ENCODE data around the gene CLTRN. TPM values are rescaled to one million over a fixed set of nuclear protein-coding genes. Genes with fewer than 3 reads are reported as not detected.

CLTRN gene
- total and polyA plus RNA-seq, 2 of the 8 experiments (the other 6 are each of a cell fraction or from before 2014, with no cell fraction given): 1.2 to 1.3 TPM

DNA sequence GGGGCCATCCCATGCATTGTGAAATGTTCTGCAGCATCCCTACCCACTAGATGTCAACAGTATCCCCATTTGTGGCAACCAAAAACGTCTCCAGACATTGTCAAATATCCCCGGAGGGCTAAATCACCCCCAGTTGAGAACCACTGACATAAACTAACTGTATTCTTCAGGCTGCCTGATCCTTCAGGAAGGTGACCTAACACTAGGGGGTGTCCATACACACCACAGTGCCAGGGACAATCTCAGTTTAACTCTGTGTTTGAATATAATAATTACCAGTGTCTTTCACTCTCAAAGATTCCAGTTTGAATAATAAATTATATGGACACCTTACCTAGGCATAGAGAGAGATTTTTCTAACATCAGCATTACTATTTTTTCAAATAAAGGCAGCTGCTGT, 70.2 kb downstream of the CLTRN start:
- Histone ChIP-seq H2BK20ac (ENCODE audit: low read length) (no peak overlapping the region), H4K5ac (ENCODE audit: insufficient read length, low read depth, low read length) (no peak overlapping the region), H3K36me3 (ENCODE audit: control insufficient read depth in 2 of 4, insufficient read depth in 4 of 4, low read length in 3 of 4) (no peaks in the 10 kb centered on the region), H3K23me2 (ENCODE audit: low read depth, low read length) (no peaks in the 10 kb centered on the region), H2BK120ac (replicated peaks; ENCODE audit: low read depth, low read length) (no peak overlapping the region), H3K56ac (replicated peaks; ENCODE audit: insufficient read length, low read depth, low read length) (no peak overlapping the region), H3K4me3 (ENCODE audit: extremely low read depth in 1 of 4, insufficient read depth in 2 of 4, low read depth in 3 of 4, low read length in 4 of 4) (no peak overlapping the region), H3K9ac (replicated peaks in 1 of 4; ENCODE audit: extremely low read depth in 1 of 4, low read depth in 3 of 4, low read length in 3 of 4) (no peak overlapping the region), H3K4me2 (ENCODE audit: insufficient read depth in 1 of 2, low read depth in 2 of 2, low read length in 2 of 2) (no peak overlapping the region), H3K79me2 (ENCODE audit: control insufficient read depth in 1 of 2, insufficient read depth in 2 of 2, low read length in 2 of 2) (no peaks in the 10 kb centered on the region), H3K79me1 (ENCODE audit: low read depth, low read length) (no peaks in the 10 kb centered on the region), H3K23ac (ENCODE audit: insufficient read length) (no peak overlapping the region), H4K91ac (replicated peaks; ENCODE audit: insufficient read length, low read length) (no peak overlapping the region), H3K9me3 (ENCODE audit: insufficient read depth in 2 of 2, low read depth in 1 of 2, low read length in 1 of 2) (no peaks in the 10 kb centered on the region), H3K27ac (ENCODE audit: low read depth, low read length) (no peak overlapping the region), H3K18ac (ENCODE audit: extremely low read depth, low read length) (no peak overlapping the region), H3K4ac (replicated peaks; ENCODE audit: insufficient read length, low read depth, low read length) (no peak overlapping the region), H3K4me1 (replicated peaks in 1 of 4; ENCODE audit: control insufficient read depth in 3 of 4, insufficient read depth in 4 of 4, low read length in 3 of 4) (no peaks in the 10 kb centered on the region), H2AK5ac (ENCODE audit: low read depth, low read length) (no peak overlapping the region), H4K8ac (ENCODE audit: extremely low read depth, insufficient read depth, low read length) (no peak overlapping the region), H3K27me3 (replicated peaks in 1 of 4; ENCODE audit: control insufficient read depth in 3 of 4, extremely low read depth in 1 of 4, insufficient read depth in 3 of 4, low read length in 3 of 4) (no peaks in the 10 kb centered on the region), H2BK5ac (ENCODE audit: low read depth, low read length) (no peak overlapping the region), H3K14ac (ENCODE audit: insufficient read length) (no peak overlapping the region), H2AFZ (ENCODE audit: low read length) (no peak overlapping the region), H2BK12ac (ENCODE audit: low read depth, low read length) (no peak overlapping the region), H2BK15ac (ENCODE audit: low read length) (no peak overlapping the region), H4K20me1 (replicated peaks in 1 of 2; ENCODE audit: control insufficient read depth in 1 of 2, insufficient read depth in 2 of 2, low read length in 2 of 2) (no peaks in the 10 kb centered on the region)
- CTCF ChIA-PET (ENCODE audit: partially characterized antibody): no interaction called here
- POLR2A ChIA-PET (ENCODE audit: partially characterized antibody): no interaction called here
- TF ChIP-seq KDM4A (IDR thresholded peaks at IDR 0.05; ENCODE audit: low read depth, low read length, severe bottlenecking) (no peak), RAD21 (IDR thresholded peaks at IDR 0.05 in 1 of 2, conservative IDR thresholded peaks at IDR 0.05 in 1 of 2; ENCODE audit: low read depth in 2 of 2, low read length in 2 of 2) (no peak; a peak in 1 of 4 replicates), CBX5 (IDR thresholded peaks at IDR 0.05; ENCODE audit: low read depth, low read length) (no peak), ZNF274 (IDR thresholded peaks at IDR 0.05; ENCODE audit: borderline replicate concordance, extremely low read depth, low read length) (no peak), POLR2A (IDR thresholded peaks at IDR 0.05; ENCODE audit: control extremely low read depth in 1 of 2, low read depth in 2 of 2, low read length in 2 of 2) (no peak), RNF2 (IDR thresholded peaks at IDR 0.05; ENCODE audit: borderline replicate concordance, low read depth, low read length, missing control alignments, poor library complexity, severe bottlenecking) (no peak), TBP (IDR thresholded peaks at IDR 0.05; ENCODE audit: low read depth, low read length) (no peak)
- WGBS, 2 experiments (ENCODE audit: extremely low coverage in 1 of 2, insufficient coverage in 1 of 2, insufficient read length in 1 of 2, insufficient replicate concordance in 2 of 2, low coverage in 1 of 2, low lambda C conversion rate in 2 of 2, missing lambda C conversion rate in 1 of 2): 60% methylated on average over 2 of the region's 2 CpGs; no CpG with 5 or more reads in 1 of the 2 experiments
- FAIRE-seq (no peak), DNase-seq (ENCODE audit: low read depth in 1 of 2, low spot score in 2 of 2) (no peak)
